GM12872 (cell line): ENCODE data around the gene NDUFA5.

Experiments
- CTCF ChIP-seq: IDR thresholded peaks from 3 replicates; pipeline ENCODE4 v1.5.1; 2011; ENCODE audit warnings: low read depth, mild to moderate bottlenecking, low read length, moderate library complexity; ENCODE audit not compliant: insufficient read depth

Gene NDUFA5

GRCh38 chr7:123492485-123492884 lies 65.1 kb downstream of the NDUFA5 start:
- TF ChIP-seq CTCF, result peak; percentile 50; the same call in 2 of the 3 replicates
